ENCODE measurements around the gene PWWP2B. TPM values are rescaled to one million over a fixed set of nuclear protein-coding genes. Genes with fewer than 3 reads are reported as not detected.

The PWWP2B gene
- total and polyA plus RNA-seq, 2 of the 8 experiments (the other 6 are each of a cell fraction or from before 2014, with no cell fraction given), result 5.3 to 10.8 TPM

DNA sequence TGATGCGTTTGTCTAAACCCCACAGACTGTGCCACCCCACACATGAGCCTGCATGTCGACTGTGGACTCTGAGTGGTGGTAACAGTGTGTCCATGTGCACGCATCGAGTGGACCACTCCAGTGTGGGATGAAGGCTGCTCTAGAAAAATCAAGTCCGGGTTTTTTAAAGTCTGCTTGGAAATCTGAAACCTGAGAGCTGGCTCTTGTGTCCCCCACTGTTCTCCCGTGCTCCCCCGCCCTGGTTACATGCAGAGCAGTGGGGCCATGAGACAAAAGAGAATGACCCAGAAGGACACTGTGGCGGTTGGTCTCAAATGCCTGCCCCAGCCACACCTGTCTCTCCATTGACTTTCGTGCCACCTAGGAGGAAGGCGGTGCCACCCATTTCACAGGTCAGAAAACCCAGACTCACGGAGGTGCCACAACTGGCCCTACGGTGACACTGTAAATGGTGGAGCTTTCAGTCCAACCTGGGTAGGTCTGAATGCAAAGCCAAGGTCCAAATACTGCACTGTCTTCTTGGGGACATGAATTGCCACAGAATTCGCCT lies 27.3 kb upstream of the PWWP2B start:
- Histone ChIP-seq H3K14ac (ENCODE audit: insufficient read length) (no peak overlapping the region), H4K91ac (replicated peaks; ENCODE audit: insufficient read length, low read length) (no peak overlapping the region), H3K4me1 (replicated peaks in 1 of 4; ENCODE audit: control insufficient read depth in 3 of 4, insufficient read depth in 4 of 4, low read length in 3 of 4) (peaks cover 0 to 7% (median 1%) of the 10 kb centered on the region in 4 experiments; a peak in 3 of 7 replicates), H2BK15ac (ENCODE audit: low read length) (no peak overlapping the region), H4K8ac (ENCODE audit: extremely low read depth, insufficient read depth, low read length) (no peak overlapping the region), H3K9me3 (ENCODE audit: insufficient read depth in 2 of 2, low read depth in 1 of 2, low read length in 1 of 2) (peaks cover 0 to 2% of the 10 kb centered on the region in 2 experiments; a peak in 1 of 4 replicates), H2AFZ (ENCODE audit: low read length) (no peak overlapping the region), H3K9ac (replicated peaks in 1 of 4; ENCODE audit: extremely low read depth in 1 of 4, low read depth in 3 of 4, low read length in 3 of 4) (no peak overlapping the region), H2BK5ac (ENCODE audit: low read depth, low read length) (no peak overlapping the region), H3K79me1 (ENCODE audit: low read depth, low read length) (no peaks in the 10 kb centered on the region), H3K18ac (ENCODE audit: extremely low read depth, low read length) (no peak overlapping the region), H3K36me3 (ENCODE audit: control insufficient read depth in 2 of 4, insufficient read depth in 4 of 4, low read length in 3 of 4) (no peaks in the 10 kb centered on the region), H3K56ac (replicated peaks; ENCODE audit: insufficient read length, low read depth, low read length) (no peak overlapping the region), H4K20me1 (replicated peaks in 1 of 2; ENCODE audit: control insufficient read depth in 1 of 2, insufficient read depth in 2 of 2, low read length in 2 of 2) (no peaks in the 10 kb centered on the region), H4K5ac (ENCODE audit: insufficient read length, low read depth, low read length) (no peak overlapping the region), H3K4me2 (ENCODE audit: insufficient read depth in 1 of 2, low read depth in 2 of 2, low read length in 2 of 2) (peak overlapping the region in 1 of 2 experiments; percentile 15; a peak in 1 of 4 replicates), H3K27ac (ENCODE audit: low read depth, low read length) (no peak overlapping the region), H3K27me3 (replicated peaks in 1 of 4; ENCODE audit: control insufficient read depth in 3 of 4, extremely low read depth in 1 of 4, insufficient read depth in 3 of 4, low read length in 3 of 4) (no peaks in the 10 kb centered on the region), H2BK12ac (ENCODE audit: low read depth, low read length) (no peak overlapping the region), H3K4ac (replicated peaks; ENCODE audit: insufficient read length, low read depth, low read length) (no peak overlapping the region), H2BK20ac (ENCODE audit: low read length) (no peak overlapping the region), H3K4me3 (ENCODE audit: extremely low read depth in 1 of 4, insufficient read depth in 2 of 4, low read depth in 3 of 4, low read length in 4 of 4) (no peak overlapping the region), H3K23ac (ENCODE audit: insufficient read length) (no peak overlapping the region), H3K23me2 (ENCODE audit: low read depth, low read length) (peaks cover under 1% of the 10 kb centered on the region; the same call in 1 of the 2 replicates), H2BK120ac (replicated peaks; ENCODE audit: low read depth, low read length) (no peak overlapping the region), H3K79me2 (ENCODE audit: control insufficient read depth in 1 of 2, insufficient read depth in 2 of 2, low read length in 2 of 2) (no peaks in the 10 kb centered on the region), H2AK5ac (ENCODE audit: low read depth, low read length) (no peak overlapping the region; the same call in 1 of the 2 replicates)
- POLR2A ChIA-PET (ENCODE audit: partially characterized antibody), result interaction anchor here (0.7 kb wide), 1 partner anchor 20 kb away, joined by 3 read pairs; no protein-coding TSS in a partner anchor
- no peak for DNase-seq (ENCODE audit: low read depth in 1 of 2, low spot score in 2 of 2)
- 88% methylated on average over 13 of the region's 13 CpGs; no CpG with 5 or more reads in 1 of the 2 experiments for WGBS, 2 experiments (ENCODE audit: extremely low coverage in 1 of 2, insufficient coverage in 1 of 2, insufficient read length in 1 of 2, insufficient replicate concordance in 2 of 2, low coverage in 1 of 2, low lambda C conversion rate in 2 of 2, missing lambda C conversion rate in 1 of 2)
- no peak for FAIRE-seq
- CTCF ChIA-PET (ENCODE audit: partially characterized antibody), result interaction anchor here (0.6 to 2.5 kb wide), 5 partner anchors 8 to 144 kb away, joined by 3 to 10 read pairs (median 3); no protein-coding TSS in a partner anchor
- TF ChIP-seq SIX5 (IDR thresholded peaks at IDR 0.05; ENCODE audit: low read depth, low read length) (no peak), SRF (IDR thresholded peaks at IDR 0.05; ENCODE audit: low read depth, low read length) (no peak), SUZ12 (IDR thresholded peaks at IDR 0.05; ENCODE audit: low read length) (no peak), BCL11A (IDR thresholded peaks at IDR 0.05; ENCODE audit: low read depth in 2 of 2, low read length in 2 of 2) (no peak), EZH2 (IDR thresholded peaks at IDR 0.05; ENCODE audit: low read depth, low read length, severe bottlenecking) (no peak), EP300 (IDR thresholded peaks at IDR 0.05; ENCODE audit: borderline replicate concordance in 1 of 2, low read depth in 2 of 2, low read length in 2 of 2) (no peak), NANOG (IDR thresholded peaks at IDR 0.05; ENCODE audit: insufficient read depth, low read depth, low read length, poor library complexity, severe bottlenecking) (no peak), SP4 (IDR thresholded peaks at IDR 0.05; ENCODE audit: low read length) (no peak), GTF2F1 (IDR thresholded peaks at IDR 0.05; ENCODE audit: borderline replicate concordance, low read depth, low read length) (no peak)

All from H1 (cell line).